ENCODE results near the gene NDE1.
"Not testable (repeated sequence)": the region's sequence is repeated elsewhere in the genome, so short reads cannot be mapped to it uniquely, and the experiment has no call there.

Gene NDE1

DNA sequence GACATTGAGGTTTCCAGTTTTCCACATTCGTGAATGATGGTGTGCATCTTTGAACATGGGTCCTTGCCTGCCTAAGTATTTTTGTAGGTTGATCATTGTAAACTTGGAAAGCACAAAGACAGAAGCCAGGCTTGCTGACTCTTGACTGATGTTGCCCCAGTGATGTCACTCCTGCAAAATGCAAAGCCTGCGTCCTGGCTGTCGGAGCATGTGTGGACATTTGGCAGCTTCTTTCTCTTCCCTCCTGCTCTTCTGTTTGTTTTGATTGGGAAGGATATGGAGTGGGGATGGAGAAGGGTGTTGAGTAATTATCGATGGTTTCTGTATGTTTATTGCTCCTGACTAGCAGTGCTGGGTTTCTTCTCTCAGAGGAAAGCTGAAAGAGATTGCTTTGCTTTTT lies 3.2 kb downstream of the NDE1 start:
- no peak for DNase-seq (ENCODE audit: low read depth)
- TF ChIP-seq CTCF (IDR thresholded peaks at IDR 0.05; ENCODE audit: low read depth, low read length) (no peak), POLR2A (IDR thresholded peaks at IDR 0.05; ENCODE audit: extremely low read depth, insufficient read length) (no peak), MYC (IDR thresholded peaks at IDR 0.05; ENCODE audit: low read depth, low read length) (no peak)
- TF ChIP-seq, protein P1, sequence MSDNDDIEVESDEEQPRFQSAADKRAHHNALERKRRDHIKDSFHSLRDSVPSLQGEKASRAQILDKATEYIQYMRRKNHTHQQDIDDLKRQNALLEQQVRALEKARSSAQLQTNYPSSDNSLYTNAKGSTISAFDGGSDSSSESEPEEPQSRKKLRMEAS (IDR thresholded peaks at IDR 0.05; ENCODE audit: low read depth, low read length), result no peak
- no peak overlapping the region for H3K4me3 ChIP-seq (ENCODE audit: low read depth, low read length)

DNA sequence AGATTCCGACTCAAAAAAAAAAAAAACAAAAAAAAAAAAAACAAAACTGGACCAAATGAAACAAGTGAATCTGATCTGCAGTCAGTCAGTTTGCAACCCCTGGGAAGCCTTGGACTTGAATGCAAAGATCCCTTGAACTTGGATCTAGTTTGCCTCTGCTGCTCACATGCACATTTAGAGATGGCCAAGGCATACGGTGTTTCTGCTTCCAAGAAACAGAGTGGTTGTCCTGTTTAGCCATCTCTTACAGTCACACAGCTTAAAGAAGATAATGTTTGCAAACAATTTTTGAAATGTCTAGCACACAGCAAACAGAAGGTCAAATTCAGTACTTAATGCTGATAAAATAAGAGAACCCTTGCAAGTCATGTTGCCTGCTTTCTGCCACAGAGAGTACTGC lies 4.5 kb downstream of the NDE1 start:
- TF ChIP-seq MYC (IDR thresholded peaks at IDR 0.05; ENCODE audit: low read depth, low read length), result no peak
- no peak for TF ChIP-seq POLR2A (IDR thresholded peaks at IDR 0.05; ENCODE audit: extremely low read depth, insufficient read length)
- TF ChIP-seq CTCF (IDR thresholded peaks at IDR 0.05; ENCODE audit: low read depth, low read length), result no peak
- H3K4me3 ChIP-seq (ENCODE audit: low read depth, low read length), result no peak overlapping the region
- no peak for DNase-seq (ENCODE audit: low read depth)

GRCh38 chr16:15655561-15655960 lies 5.5 kb downstream of the NDE1 start:
- not testable (repeated sequence) for DNase-seq (ENCODE audit: low read depth); H3K4me3 ChIP-seq (ENCODE audit: low read depth, low read length)

GRCh38 chr16:15658149-15658548 lies 8.1 kb downstream of the NDE1 start:
- no peak overlapping the region for H3K4me3 ChIP-seq (ENCODE audit: low read depth, low read length)
- no peak for DNase-seq (ENCODE audit: low read depth)
- TF ChIP-seq POLR2A (IDR thresholded peaks at IDR 0.05; ENCODE audit: extremely low read depth, insufficient read length), result no peak
- TF ChIP-seq MYC (IDR thresholded peaks at IDR 0.05; ENCODE audit: low read depth, low read length), result no peak

DNA sequence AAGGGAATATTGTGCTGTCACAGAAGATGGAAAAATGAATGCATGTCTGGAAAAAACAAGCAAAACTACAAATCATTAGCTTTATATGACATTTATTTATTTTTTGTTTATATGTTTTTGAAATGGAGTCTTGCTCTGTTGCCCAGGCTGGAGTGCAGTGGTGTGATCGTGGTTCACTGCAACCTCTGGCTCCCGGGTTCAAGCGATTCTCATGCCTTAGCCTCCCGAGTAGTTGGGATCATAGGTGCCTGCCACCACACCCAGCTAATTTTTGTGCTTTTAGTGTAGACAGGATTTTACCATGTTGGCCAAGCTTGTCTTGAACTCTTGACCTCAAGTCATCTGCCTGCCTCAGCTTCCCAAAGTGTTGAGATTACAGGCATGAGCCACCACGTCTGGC lies 8.5 kb downstream of the NDE1 start:
- H3K4me3 ChIP-seq (ENCODE audit: low read depth, low read length), result no peak overlapping the region
- TF ChIP-seq MYC (IDR thresholded peaks at IDR 0.05; ENCODE audit: low read depth, low read length) (no peak), CTCF (IDR thresholded peaks at IDR 0.05; ENCODE audit: low read depth, low read length) (no peak), POLR2A (IDR thresholded peaks at IDR 0.05; ENCODE audit: extremely low read depth, insufficient read length) (no peak)
- TF ChIP-seq, protein P1 (IDR thresholded peaks at IDR 0.05; ENCODE audit: low read depth, low read length), result no peak
- DNase-seq (ENCODE audit: low read depth), result no peak

GRCh38 chr16:15660203-15660601 lies 10.2 kb downstream of the NDE1 start:
- TF ChIP-seq POLR2A (IDR thresholded peaks at IDR 0.05; ENCODE audit: extremely low read depth, insufficient read length), result no peak
- TF ChIP-seq, protein P1 (IDR thresholded peaks at IDR 0.05; ENCODE audit: low read depth, low read length), result no peak
- TF ChIP-seq CTCF (IDR thresholded peaks at IDR 0.05; ENCODE audit: low read depth, low read length), result no peak
- TF ChIP-seq MYC (IDR thresholded peaks at IDR 0.05; ENCODE audit: low read depth, low read length), result no peak
- DNase-seq (ENCODE audit: low read depth), result no peak
- H3K4me3 ChIP-seq (ENCODE audit: low read depth, low read length), result no peak overlapping the region

DNA sequence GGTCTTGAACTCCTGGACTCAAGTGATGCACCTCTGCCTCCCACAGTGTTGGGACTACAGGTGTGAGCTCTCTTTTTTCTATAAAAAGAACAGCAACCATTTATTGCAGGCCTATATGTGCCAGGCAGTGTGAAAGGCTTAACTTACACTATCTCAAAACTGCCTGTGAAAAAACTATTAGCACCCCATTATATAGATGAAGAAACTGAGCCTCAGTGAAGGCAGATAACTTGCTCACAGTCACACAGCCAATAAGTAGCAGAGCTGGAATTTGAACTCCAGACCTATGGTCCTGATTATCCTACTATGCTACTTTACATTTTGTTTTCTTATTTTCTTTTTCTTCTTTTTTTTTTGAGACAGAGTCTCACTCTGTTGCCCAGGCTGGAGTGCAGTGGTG lies 15.1 kb downstream of the NDE1 start:
- H3K4me3 ChIP-seq (ENCODE audit: low read depth, low read length), result no peak overlapping the region
- DNase-seq (ENCODE audit: low read depth), result no peak
- no peak for TF ChIP-seq MYC (IDR thresholded peaks at IDR 0.05; ENCODE audit: low read depth, low read length)
- no peak for TF ChIP-seq POLR2A (IDR thresholded peaks at IDR 0.05; ENCODE audit: extremely low read depth, insufficient read length)
- TF ChIP-seq CTCF (IDR thresholded peaks at IDR 0.05; ENCODE audit: low read depth, low read length), result no peak
- TF ChIP-seq, protein P1 (IDR thresholded peaks at IDR 0.05; ENCODE audit: low read depth, low read length), result no peak
